Activated CD4-positive, alpha-beta T cell treated with anti-CD3 and anti-CD28 coated beads, Interleukin-2, Interleukin-4, amounts not matched to agents 100 ng/mL and 50 ng/mL, durations not matched to agents 16 hours and 8 hours (primary cell): ENCODE measurements around the gene TRAF1.
A peak's percentile ranks its signal among the peaks of the same experiment; 100 is the strongest.

ENCODE experiments used
- DNase-seq: peaks from one replicate; pipeline ENCODE4 v3.0.0-alpha.2; 2020; ENCODE audit warnings: low spot score

TRAF1 gene

GRCh38 chr9:120870206-120870605 lies 56.4 kb downstream of the TRAF1 start:
- no peak for DNase-seq

- DNase-seq: no peak
Observed at GRCh38 chr9:120869726-120870125, 56.9 kb downstream of the TRAF1 start.

GRCh38 chr9:120869360-120869687 lies 57.3 kb downstream of the TRAF1 start:
- no peak for DNase-seq

DNA sequence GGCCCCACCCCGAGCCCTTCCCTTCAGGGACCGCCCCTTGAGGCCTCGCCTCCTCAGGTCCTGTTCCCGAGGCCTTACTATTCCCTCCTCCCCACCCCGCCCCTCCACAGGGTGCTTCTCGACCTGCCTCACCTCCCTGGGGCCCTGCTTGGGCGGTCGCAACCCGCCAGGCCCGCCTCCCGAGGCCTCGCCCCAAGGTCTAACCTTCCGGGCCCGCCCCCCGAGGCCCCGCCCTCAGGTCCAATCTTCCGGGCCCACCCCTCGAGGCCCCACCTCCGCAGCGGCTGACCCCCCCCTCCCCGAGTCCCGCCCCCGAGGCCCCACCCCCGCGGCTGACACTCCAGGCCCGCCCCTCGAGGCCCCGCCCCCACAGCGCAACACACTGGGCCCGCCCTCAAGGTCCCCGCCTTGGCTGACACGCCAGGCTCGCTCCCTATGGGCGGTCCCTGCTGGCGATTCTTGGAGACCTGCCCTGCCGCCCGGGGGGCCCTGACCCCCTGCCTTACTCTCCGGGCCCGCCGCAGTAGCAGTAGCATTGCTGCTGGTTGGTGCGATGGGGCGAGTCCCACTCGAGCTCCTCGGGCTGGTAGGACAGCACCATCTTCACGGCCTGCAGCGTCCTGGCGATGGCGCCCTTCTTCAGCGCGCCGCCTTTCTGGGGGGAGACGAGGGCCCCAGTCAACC lies 57.8 kb downstream of the TRAF1 start:
- peak; percentile 96 for DNase-seq

DNA sequence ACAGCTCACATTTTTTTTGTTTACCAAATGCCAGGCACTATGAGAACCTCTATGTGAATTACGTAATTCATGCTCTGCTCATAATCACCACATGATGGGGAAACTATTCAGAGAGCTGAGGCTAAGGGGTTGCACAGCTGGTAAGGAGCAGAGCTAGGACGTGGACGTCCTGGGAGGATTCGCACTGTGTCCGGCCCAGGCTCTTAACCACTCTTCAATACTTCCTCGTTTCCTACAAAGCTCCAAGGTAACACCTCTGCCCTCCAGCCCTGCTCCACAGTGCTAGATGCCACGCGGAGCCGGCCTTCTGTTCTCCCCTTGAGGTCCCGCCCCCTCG lies 58.3 kb downstream of the TRAF1 start:
- no peak for DNase-seq

DNA sequence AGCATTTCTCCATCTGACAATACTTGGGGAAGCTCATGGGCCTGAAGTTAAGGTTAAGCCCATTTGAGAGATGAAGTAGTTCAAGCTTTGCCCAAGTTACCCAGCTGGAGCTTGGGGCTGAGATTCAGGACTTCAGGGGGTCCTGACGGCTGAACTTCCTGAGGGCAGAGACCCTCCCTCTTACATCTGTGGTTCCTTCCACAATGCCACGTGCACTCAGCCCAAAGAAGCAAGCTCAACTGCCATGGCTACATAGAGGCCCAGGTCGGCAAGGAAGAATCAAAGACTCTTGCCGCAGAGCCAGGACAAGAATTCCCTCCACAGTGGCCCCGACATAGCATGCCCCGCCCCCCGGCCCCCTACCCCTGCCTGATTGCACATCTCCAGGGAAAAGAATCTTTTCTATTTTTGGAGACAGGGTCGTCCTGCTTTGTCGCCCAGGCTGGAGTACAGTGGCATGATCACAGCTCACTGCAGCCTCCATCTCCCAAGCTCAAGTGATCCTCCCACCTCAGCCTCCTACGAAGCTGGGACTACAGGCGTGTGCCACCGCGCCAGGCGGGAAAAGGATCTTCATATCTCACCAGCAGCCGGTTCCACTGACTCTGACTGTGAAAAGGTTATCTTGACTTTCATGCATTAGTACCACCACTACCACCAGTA lies 58.8 kb downstream of the TRAF1 start:
- DNase-seq: no peak

DNA sequence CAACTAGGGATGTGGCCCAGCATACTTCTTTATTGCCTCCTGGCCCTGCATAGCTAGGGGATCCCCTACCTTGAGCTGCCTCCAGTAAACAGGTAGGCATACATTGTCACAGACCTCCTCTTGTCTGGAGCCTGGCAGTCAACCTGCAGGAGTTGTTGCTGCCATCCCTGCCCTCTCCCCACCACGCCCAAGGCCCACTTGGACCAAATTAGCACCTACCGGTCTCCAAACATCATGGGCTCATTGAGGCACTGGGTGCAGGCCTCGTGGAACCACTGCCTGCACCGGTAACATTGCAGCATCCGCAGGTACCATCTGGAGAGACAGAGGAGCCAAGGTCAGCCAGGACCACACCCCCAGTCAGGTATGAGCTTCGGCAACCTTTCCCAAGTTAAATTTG lies 59.9 kb downstream of the TRAF1 start:
- DNase-seq: no peak

DNA sequence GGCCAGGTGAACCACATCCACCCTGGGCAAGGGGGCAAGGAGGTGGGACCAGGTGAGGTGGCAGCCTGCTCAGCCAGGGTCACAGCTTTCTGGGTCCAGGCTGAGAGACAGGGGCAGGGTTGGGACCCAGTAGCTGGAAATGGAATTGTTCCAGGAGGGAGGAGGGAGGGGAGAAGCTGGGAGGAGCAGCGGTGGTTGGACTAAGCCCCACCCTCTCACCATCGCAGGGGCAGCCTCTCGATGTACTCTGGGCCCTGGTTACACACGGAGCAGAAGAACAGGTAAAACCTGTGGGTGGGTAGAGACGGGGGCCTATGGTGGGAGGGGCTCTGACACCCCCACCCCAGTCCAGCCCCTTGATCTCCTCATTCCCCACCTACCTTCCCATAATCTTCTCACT lies 60.8 kb downstream of the TRAF1 start:
- no peak for DNase-seq

- DNase-seq: no peak
Observed at GRCh38 chr9:120865176-120865575, 61.4 kb downstream of the TRAF1 start.

- DNase-seq: no peak
Observed at GRCh38 chr9:120864719-120865118, 61.9 kb downstream of the TRAF1 start.

GRCh38 chr9:120863833-120864232 lies 62.8 kb downstream of the TRAF1 start:
- DNase-seq: no peak

DNA sequence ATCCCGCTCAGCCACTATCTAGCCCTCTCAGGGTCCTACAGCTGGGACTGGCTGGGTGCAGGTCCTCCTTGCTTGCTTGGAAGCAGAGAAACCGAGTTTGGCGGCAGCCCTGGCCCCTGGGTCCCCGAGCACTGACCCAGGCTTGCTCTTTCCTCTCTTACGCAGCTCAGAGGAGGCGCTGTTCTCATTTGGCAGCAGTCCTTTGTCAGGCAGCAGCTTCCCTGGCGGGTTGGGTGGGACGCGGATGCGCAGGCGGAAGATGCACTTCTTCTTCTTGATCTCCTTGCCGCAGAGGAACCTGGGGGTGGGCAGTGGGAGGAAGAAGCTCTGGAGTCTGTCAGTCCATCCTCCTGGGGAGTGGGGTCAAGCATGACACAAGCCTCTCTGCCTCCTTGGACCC lies 64.1 kb downstream of the TRAF1 start:
- DNase-seq: no peak

- DNase-seq: no peak
Observed at GRCh38 chr9:120861935-120862334, 64.7 kb downstream of the TRAF1 start.

GRCh38 chr9:120860083-120860482 lies 66.5 kb downstream of the TRAF1 start:
- no peak for DNase-seq

DNA sequence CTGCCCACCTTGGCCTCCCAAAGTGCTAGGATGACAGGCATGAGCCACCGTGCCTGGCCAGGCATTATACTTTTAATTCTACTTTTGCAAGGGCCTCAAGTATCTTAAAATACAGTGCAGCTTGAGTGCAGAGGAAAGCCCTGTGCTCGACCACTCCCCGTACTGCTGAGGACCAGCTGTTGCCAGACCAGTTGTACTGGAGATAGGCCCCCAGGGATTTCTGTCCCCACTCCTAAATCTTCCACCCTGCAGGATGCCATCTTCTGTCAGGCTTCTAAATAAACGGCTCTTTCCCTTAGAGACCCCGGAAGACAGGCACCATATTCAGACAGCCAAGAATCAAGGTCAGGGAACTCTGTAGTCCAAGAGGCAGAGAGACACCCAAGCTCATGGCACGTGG lies 67.2 kb downstream of the TRAF1 start:
- no peak for DNase-seq

DNA sequence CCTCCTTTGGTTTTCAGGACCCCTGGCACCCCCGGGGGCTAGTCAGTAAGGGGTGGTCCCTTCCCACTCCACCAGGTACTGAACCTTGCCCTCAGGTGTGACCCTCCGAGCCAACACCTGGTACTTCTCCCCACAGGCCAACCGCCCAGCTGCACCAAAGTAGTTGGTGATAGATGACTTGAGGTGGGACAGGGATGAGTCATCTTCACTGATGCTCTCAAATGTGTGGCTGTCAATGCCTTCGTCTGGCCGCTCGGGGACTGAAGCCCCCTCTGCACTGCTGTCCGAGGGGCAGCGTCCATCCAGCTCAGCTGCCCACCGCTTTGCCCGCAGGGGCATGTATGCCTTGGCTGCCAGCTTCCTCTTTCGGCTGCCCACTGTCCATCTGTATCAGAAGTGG lies 68.7 kb downstream of the TRAF1 start:
- no peak for DNase-seq

DNA sequence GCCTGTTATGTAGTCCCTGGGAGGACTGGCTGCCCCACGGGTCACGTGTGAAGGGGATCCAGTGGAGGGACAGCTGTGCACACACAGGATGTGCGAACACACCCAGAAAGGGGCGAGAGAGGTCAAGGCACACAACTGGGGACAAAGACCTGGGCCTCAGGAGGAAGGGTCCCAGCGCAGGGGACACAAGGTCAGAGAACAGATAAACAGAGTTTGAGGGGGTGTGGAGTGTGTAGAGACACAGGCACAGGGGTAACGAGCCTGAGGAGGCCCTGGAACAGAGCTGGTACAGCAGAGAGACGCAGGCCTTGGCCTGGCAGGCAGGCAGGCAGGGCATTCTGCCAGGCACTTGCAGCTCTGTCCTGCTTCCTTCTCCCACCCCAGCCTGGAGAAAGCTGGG lies 69.1 kb downstream of the TRAF1 start:
- no peak for DNase-seq

GRCh38 chr9:120856700-120857099 lies 69.9 kb downstream of the TRAF1 start:
- no peak for DNase-seq

DNA sequence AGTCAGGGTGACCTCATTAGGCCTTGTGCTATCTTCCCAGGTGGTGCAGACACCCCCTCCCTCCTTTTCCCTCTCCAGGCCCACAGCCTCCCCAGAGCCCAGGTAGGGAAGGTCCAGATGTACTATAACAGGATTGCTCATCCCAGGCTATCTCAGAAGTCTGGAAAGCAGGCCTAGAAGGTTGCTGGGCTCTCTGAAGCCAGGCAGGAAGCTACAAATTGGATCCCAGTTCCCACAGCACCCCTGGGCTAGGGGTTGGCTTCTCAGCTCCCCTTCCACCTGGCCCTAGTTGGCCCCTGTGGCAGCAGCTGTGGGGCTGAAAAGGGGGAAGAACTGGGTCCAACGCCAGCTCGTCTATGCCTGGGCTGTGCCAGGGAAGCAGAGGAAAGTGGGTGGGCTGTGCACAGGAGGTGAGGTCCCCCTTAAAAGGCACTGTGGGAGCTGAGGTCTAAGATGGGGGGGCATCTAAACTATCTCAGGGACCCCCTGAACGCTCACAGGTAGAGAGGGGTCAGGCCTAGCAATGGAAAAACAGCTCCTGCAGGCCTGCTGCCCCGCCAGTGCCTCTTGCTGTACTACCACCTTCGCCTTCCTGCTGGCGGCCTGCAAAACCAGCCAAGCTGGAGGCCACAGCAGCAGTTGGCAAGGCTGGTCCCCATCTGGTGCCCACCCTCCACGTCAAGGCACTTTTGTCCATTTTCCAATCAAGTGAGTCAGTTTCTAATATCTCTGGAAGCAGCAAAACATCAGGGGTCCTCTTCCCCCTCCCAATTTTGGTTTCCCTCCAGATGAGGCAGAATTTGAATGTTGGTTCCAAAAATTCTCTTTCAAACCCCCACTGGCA lies 70.5 kb downstream of the TRAF1 start:
- no peak for DNase-seq

GRCh38 chr9:120854596-120855327 lies 71.8 kb downstream of the TRAF1 start:
- no peak for DNase-seq

DNA sequence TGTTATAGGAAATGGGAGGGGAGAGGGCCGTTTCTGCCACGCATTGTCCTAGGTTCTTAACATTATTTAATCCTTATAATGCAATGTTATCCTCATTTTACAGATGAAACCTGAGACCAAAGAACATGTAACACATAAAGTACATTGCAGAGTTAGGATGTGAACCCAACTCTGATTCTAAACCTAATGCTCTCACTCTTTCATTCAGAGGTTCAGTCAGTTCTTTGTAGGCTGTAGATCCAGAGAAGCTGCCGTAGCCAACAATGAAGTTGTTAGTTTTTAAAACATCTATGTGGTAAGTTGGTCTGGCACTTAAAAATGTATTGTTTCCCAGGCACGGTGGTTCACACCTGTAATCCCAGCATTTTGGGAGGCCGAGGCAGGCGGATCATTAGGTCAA lies 73.4 kb downstream of the TRAF1 start:
- no peak for DNase-seq
